ENCODE results near the gene ARMC2.

DNA sequence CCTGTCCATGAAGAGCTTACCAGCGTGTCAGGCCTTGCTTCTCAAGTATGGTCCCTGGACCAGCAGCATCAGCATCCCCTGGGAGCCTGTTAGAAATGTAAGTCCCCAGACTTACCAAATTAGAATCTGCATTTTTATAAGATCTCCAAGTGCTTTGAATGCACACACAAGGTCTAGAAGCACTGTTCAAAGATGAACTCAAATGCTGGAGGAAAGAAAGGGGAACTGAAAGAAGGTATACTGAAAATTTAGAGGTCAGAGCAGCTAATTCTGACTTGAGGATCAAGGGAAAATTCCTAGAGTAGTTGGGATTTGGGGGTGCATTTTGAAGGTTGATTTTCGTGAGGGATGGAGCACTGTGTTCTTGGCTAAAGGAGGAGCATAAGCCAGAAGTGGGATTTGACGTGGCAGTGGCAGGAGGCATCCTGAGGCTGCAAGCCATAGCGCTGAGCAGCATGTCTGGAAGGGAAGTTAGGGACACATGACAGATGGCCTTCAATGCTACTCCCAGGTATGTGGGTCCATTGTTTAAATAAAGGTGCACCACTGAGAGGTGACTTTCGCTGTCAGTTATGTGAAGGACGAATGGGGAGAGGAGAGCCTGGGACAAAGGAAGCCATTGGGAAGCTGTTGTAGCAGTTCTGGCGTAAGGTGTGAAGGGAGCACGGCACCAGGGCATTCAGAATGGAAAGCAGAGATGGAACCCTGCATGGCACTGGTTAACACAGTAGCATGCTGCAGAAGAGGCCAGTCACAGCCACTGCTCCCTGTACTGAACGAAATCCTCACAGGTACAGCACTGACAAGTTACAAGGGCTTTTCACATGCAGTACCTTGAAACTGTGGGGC lies 36.2 kb downstream of the ARMC2 start:
- TF ChIP-seq, protein P1, sequence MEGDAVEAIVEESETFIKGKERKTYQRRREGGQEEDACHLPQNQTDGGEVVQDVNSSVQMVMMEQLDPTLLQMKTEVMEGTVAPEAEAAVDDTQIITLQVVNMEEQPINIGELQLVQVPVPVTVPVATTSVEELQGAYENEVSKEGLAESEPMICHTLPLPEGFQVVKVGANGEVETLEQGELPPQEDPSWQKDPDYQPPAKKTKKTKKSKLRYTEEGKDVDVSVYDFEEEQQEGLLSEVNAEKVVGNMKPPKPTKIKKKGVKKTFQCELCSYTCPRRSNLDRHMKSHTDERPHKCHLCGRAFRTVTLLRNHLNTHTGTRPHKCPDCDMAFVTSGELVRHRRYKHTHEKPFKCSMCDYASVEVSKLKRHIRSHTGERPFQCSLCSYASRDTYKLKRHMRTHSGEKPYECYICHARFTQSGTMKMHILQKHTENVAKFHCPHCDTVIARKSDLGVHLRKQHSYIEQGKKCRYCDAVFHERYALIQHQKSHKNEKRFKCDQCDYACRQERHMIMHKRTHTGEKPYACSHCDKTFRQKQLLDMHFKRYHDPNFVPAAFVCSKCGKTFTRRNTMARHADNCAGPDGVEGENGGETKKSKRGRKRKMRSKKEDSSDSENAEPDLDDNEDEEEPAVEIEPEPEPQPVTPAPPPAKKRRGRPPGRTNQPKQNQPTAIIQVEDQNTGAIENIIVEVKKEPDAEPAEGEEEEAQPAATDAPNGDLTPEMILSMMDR (conservative IDR thresholded peaks at IDR 0.05; ENCODE audit: low read depth, low read length) = no peak
- TF ChIP-seq SMC3 (IDR thresholded peaks at IDR 0.05; ENCODE audit: low read depth, low read length) = no peak
- TF ChIP-seq POLR2A (IDR thresholded peaks at IDR 0.05; ENCODE audit: low read depth, low read length) = no peak
- no peak for TF ChIP-seq FOS (IDR thresholded peaks at IDR 0.05; ENCODE audit: low read depth, low read length)
- no peak for TF ChIP-seq MXI1 (IDR thresholded peaks at IDR 0.05; ENCODE audit: borderline replicate concordance, low read depth, low read length)
